Measurements from ENCODE around the gene MAD1L1.

DNA sequence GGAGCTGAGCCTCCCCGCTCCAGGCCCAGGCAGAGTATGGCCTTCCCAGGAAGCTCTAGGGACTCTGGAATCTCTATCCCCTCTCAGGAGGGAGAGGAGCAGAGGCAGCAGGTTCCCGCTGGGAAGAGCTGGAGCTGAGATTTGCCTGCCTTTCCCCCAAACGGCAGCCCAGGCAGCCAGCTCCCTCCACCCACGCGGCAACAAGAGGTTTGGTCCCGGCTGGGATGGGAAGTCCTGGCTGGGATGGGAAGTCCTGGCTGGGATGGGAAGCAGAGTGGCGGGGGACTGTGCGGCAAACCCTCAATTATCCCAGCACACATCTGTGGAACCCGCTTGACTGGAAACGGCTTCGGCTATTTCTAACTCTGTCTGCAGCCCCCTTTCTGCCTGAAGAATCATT lies 339.7 kb downstream of the MAD1L1 start:
- TF ChIP-seq, protein P1, sequence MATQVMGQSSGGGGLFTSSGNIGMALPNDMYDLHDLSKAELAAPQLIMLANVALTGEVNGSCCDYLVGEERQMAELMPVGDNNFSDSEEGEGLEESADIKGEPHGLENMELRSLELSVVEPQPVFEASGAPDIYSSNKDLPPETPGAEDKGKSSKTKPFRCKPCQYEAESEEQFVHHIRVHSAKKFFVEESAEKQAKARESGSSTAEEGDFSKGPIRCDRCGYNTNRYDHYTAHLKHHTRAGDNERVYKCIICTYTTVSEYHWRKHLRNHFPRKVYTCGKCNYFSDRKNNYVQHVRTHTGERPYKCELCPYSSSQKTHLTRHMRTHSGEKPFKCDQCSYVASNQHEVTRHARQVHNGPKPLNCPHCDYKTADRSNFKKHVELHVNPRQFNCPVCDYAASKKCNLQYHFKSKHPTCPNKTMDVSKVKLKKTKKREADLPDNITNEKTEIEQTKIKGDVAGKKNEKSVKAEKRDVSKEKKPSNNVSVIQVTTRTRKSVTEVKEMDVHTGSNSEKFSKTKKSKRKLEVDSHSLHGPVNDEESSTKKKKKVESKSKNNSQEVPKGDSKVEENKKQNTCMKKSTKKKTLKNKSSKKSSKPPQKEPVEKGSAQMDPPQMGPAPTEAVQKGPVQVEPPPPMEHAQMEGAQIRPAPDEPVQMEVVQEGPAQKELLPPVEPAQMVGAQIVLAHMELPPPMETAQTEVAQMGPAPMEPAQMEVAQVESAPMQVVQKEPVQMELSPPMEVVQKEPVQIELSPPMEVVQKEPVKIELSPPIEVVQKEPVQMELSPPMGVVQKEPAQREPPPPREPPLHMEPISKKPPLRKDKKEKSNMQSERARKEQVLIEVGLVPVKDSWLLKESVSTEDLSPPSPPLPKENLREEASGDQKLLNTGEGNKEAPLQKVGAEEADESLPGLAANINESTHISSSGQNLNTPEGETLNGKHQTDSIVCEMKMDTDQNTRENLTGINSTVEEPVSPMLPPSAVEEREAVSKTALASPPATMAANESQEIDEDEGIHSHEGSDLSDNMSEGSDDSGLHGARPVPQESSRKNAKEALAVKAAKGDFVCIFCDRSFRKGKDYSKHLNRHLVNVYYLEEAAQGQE (IDR thresholded peaks at IDR 0.05; ENCODE audit: low read depth) = no peak
- TF ChIP-seq, protein P2, sequence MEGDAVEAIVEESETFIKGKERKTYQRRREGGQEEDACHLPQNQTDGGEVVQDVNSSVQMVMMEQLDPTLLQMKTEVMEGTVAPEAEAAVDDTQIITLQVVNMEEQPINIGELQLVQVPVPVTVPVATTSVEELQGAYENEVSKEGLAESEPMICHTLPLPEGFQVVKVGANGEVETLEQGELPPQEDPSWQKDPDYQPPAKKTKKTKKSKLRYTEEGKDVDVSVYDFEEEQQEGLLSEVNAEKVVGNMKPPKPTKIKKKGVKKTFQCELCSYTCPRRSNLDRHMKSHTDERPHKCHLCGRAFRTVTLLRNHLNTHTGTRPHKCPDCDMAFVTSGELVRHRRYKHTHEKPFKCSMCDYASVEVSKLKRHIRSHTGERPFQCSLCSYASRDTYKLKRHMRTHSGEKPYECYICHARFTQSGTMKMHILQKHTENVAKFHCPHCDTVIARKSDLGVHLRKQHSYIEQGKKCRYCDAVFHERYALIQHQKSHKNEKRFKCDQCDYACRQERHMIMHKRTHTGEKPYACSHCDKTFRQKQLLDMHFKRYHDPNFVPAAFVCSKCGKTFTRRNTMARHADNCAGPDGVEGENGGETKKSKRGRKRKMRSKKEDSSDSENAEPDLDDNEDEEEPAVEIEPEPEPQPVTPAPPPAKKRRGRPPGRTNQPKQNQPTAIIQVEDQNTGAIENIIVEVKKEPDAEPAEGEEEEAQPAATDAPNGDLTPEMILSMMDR (IDR thresholded peaks at IDR 0.05 in 2 of 3, conservative IDR thresholded peaks at IDR 0.05 in 1 of 3; ENCODE audit: borderline replicate concordance in 1 of 3, insufficient read depth in 1 of 3, low read depth in 2 of 3, low read length in 2 of 3) = no peak
- TF ChIP-seq JUND (IDR thresholded peaks at IDR 0.05) = no peak
- TF ChIP-seq, protein P3, sequence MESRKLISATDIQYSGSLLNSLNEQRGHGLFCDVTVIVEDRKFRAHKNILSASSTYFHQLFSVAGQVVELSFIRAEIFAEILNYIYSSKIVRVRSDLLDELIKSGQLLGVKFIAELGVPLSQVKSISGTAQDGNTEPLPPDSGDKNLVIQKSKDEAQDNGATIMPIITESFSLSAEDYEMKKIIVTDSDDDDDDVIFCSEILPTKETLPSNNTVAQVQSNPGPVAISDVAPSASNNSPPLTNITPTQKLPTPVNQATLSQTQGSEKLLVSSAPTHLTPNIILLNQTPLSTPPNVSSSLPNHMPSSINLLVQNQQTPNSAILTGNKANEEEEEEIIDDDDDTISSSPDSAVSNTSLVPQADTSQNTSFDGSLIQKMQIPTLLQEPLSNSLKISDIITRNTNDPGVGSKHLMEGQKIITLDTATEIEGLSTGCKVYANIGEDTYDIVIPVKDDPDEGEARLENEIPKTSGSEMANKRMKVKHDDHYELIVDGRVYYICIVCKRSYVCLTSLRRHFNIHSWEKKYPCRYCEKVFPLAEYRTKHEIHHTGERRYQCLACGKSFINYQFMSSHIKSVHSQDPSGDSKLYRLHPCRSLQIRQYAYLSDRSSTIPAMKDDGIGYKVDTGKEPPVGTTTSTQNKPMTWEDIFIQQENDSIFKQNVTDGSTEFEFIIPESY (IDR thresholded peaks at IDR 0.05; ENCODE audit: extremely low read depth, insufficient replicate concordance, low read length) = no peak
